ENCODE results near the gene KDM3B. TPM values are rescaled to one million over a fixed set of nuclear protein-coding genes. Genes with fewer than 3 reads are reported as not detected.

The KDM3B gene
- total and polyA plus RNA-seq, 9 of the 15 experiments (the other 6 are each of a cell fraction or from before 2014, with no cell fraction given) = 13.8 to 62.8 (median 41.9) TPM

GRCh38 chr5:138464008-138464387 is 111.5 kb downstream of the KDM3B start (continued):
- TF ChIP-seq HNRNPLL (IDR thresholded peaks at IDR 0.05; ENCODE audit: low read depth, low read length, poor library complexity, severe bottlenecking) (peak; percentile 59), DDX20 (tag; IDR thresholded peaks at IDR 0.05; ENCODE audit: low read depth) (no peak), SMAD1 (IDR thresholded peaks at IDR 0.05; ENCODE audit: low read depth, low read length, partially characterized antibody) (peak; percentile 81), HES1 (IDR thresholded peaks at IDR 0.05; ENCODE audit: low read depth) (no peak), ZNF282 (CRISPR knock-in tag; IDR thresholded peaks at IDR 0.05) (no peak), NFIC (IDR thresholded peaks at IDR 0.05) (peak; percentile 99), ZNF133 (CRISPR knock-in tag; IDR thresholded peaks at IDR 0.05) (no peak), ZNF717 (CRISPR knock-in tag; IDR thresholded peaks at IDR 0.05) (no peak), STAG1 (CRISPR knock-in tag; IDR thresholded peaks at IDR 0.05; ENCODE audit: borderline replicate concordance) (0 out of 2 replicates have a peak, but pooled peaks have one; percentile 20), ZSCAN29 (IDR thresholded peaks at IDR 0.05) (peak; percentile 13; the same call in 1 of the 2 replicates), POLR2G (IDR thresholded peaks at IDR 0.05; ENCODE audit: low read depth, low read length) (peak; percentile 82), STAT5B (CRISPR knock-in tag; IDR thresholded peaks at IDR 0.05) (no peak), PKNOX1 (IDR thresholded peaks at IDR 0.05) (no peak), ZHX1 (conservative IDR thresholded peaks at IDR 0.05; ENCODE audit: low read length) (no peak), RBFOX2 (IDR thresholded peaks at IDR 0.05; ENCODE audit: low read depth, low read length) (peak; percentile 84), HDAC3 (IDR thresholded peaks at IDR 0.05; ENCODE audit: borderline replicate concordance, partially characterized antibody) (no peak), SIN3B (IDR thresholded peaks at IDR 0.05; ENCODE audit: low read depth) (peak; percentile 65; the same call in 1 of the 2 replicates), PTBP1 (IDR thresholded peaks at IDR 0.05; ENCODE audit: low read depth, low read length) (no peak; the same call in 1 of the 2 replicates), SAFB (IDR thresholded peaks at IDR 0.05; ENCODE audit: borderline replicate concordance, low read depth, low read length) (0 out of 2 replicates have a peak, but pooled peaks have one; percentile 34), CXXC5 (CRISPR knock-in tag; IDR thresholded peaks at IDR 0.05) (peak; percentile 87), FOXK2 (conservative IDR thresholded peaks at IDR 0.05 in 1 of 2, IDR thresholded peaks at IDR 0.05 in 1 of 2; ENCODE audit: low read depth in 2 of 2) (no peak), KDM5B (IDR thresholded peaks at IDR 0.05; ENCODE audit: insufficient replicate concordance, low read depth, low read length) (peak; percentile 68), ZNF57 (CRISPR knock-in tag; IDR thresholded peaks at IDR 0.05) (no peak), ESRRB (CRISPR knock-in tag; IDR thresholded peaks at IDR 0.05; ENCODE audit: borderline replicate concordance) (no peak)
- TF ChIP-seq, protein P1, sequence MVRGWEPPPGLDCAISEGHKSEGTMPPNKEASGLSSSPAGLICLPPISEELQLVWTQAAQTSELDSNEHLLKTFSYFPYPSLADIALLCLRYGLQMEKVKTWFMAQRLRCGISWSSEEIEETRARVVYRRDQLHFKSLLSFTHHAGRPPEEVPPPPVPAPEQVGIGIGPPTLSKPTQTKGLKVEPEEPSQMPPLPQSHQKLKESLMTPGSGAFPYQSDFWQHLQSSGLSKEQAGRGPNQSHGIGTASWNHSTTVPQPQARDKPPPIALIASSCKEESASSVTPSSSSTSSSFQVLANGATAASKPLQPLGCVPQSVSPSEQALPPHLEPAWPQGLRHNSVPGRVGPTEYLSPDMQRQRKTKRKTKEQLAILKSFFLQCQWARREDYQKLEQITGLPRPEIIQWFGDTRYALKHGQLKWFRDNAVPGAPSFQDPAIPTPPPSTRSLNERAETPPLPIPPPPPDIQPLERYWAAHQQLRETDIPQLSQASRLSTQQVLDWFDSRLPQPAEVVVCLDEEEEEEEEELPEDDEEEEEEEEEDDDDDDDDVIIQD (CRISPR knock-in tag; IDR thresholded peaks at IDR 0.05) = no peak
